ENCODE data around the gene SBSN.

Gene SBSN

GRCh38 chr19:35555301-35556005 is 27.3 kb upstream of the SBSN start:
- no peak for DNase-seq (ENCODE audit: low read depth in 3 of 3)

GRCh38 chr19:35554076-35554475 is 26.0 kb upstream of the SBSN start:
- no peak for DNase-seq (ENCODE audit: low read depth in 3 of 3)

DNA sequence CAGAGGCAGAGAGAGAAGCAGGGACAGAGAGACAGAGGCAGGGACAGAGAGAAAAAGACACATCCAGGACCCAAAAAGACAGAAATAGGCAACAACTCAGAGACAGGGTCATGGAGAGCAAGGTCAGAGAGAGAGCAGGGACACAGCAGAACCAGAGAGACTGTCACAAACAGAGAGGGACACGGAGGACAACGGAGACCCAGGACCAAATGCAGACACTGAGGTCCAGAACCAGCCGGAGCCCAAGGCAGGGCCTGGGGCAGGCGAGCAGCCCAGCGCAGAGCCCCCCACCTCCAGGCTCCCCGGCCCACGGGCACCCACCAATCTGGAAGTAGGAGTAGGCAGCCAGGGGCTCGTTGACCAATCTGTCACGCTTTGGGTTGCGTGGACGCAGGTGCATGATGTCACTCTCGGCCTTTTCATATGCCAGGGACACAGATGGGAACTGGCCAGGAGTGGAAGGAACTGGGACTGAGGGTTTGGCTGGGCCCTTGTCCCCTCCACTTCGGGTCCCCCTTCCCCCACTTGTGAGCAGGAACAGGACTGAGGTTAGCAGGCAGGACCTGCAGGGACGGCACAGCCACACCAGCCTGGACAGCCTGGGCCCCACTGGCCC is 25.4 kb upstream of the SBSN start:
- DNase-seq (ENCODE audit: low read depth in 3 of 3), result no peak

- DNase-seq (ENCODE audit: low read depth in 3 of 3), result no peak
Observed at GRCh38 chr19:35552534-35553384, 24.6 kb upstream of the SBSN start.

GRCh38 chr19:35551091-35551810 is 23.1 kb upstream of the SBSN start:
- DNase-seq (ENCODE audit: low read depth in 3 of 3), result no peak

DNA sequence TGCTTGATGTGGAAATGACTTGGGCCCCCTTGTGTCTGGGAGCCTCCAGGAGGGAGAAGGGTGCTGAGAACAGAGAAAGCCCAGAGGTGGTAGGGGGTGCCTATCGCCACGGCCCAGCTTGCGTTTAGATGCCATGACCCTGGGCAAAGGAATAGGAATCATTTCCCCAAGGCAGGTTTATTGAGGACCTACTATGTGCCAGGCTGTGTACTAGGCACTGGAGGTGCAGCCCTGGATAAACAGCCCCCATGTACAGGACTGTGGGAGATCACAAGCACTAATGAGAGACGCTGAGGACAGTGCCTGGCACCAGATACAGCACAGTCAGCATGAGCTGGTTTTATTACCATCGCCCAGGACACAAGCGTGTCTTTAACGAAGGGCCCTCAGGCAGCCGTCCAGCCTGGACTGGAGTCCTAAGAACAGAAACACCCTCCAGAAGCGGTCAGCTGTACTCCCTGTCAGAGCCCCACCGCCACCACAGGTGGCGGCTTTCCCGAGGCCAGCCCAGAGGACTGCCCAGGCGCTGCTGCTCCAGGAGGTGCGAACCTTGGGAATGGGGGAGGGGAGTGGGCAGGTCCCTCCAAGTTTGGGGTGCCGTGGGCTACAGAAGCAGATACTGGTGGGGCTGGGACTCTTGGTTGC is 21.9 kb upstream of the SBSN start:
- DNase-seq (ENCODE audit: low read depth in 3 of 3), result no peak

DNA sequence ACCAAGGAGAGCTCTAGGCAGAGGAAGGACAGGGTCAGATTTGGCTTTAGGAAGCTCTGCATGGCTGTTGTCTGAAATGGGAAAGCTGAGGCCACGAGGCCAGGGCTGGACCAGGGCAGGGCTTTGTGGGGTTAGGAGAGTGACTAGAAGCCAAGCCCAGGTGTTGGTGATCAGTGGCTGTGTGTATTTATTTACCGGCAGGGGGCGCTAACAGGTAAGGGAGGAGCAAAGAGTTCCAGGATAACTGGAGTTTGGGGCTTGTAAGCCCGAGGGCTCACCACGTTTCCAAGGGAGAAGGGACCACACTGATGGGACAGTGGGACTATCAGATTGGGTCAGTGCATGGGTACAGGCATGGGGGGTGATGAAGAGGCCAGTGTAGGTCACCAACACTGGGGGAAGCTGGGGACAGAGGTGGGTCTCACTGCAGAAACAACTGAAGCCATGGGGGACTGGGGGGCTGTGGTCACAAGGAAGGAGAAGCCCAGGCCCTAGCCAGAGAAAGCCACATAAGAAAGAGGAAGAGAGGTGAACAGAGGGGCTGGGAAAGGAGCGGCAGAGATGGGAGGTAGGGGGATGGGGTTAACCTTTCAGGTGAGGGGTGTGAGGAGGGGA is 21.2 kb upstream of the SBSN start:
- peak in 1 of 3 experiments; percentile 38 for DNase-seq (ENCODE audit: low read depth in 3 of 3)

- DNase-seq (ENCODE audit: low read depth in 3 of 3), result no peak
Observed at GRCh38 chr19:35546532-35546931, 18.4 kb upstream of the SBSN start.

GRCh38 chr19:35545855-35546381 is 17.8 kb upstream of the SBSN start:
- peak; percentile 48 to 65 (median 60) for DNase-seq (ENCODE audit: low read depth in 3 of 3)

GRCh38 chr19:35545001-35545854 is 17.1 kb upstream of the SBSN start, which contains the start of gene TMEM147:
TSS of gene TMEM147 (plus strand) at chr19:35545626. CDS start at chr19:35545740, 114 bp downstream.
- peak; percentile 60 to 80 (median 68) for DNase-seq (ENCODE audit: low read depth in 3 of 3)

DNA sequence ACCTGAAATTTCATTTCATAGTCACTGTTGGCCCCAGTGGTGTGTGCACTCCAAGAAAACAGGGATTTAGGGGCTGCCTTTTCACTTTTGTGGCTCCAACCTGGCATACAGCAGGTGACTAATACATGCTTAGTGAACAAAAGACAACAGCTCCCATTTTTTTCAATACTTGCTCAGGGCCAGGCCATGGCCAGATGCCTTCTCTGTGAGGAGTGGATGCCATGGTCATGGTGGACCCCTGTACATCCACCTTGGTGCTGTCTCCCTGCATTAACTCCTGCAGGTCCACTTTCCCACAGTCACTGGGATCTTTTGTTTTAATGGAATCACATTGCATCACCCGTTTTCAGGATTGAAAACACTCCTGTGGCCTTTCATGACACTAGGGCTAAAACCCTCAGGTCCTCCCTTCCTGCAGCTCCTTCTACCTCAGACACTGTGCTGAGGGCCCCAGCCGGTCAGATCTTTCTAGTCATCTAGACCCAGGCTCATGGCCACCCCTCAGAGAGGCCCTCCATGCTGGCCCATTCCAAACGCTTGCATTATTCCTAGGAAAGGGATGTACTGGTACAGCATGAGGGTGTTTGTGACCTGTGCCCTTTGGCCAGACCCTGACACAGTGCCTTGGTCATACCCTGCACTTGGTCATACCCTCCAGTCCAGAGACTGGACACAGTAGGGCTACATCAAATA is 16.1 kb upstream of the SBSN start:
- DNase-seq (ENCODE audit: low read depth in 3 of 3), result no peak

DNA sequence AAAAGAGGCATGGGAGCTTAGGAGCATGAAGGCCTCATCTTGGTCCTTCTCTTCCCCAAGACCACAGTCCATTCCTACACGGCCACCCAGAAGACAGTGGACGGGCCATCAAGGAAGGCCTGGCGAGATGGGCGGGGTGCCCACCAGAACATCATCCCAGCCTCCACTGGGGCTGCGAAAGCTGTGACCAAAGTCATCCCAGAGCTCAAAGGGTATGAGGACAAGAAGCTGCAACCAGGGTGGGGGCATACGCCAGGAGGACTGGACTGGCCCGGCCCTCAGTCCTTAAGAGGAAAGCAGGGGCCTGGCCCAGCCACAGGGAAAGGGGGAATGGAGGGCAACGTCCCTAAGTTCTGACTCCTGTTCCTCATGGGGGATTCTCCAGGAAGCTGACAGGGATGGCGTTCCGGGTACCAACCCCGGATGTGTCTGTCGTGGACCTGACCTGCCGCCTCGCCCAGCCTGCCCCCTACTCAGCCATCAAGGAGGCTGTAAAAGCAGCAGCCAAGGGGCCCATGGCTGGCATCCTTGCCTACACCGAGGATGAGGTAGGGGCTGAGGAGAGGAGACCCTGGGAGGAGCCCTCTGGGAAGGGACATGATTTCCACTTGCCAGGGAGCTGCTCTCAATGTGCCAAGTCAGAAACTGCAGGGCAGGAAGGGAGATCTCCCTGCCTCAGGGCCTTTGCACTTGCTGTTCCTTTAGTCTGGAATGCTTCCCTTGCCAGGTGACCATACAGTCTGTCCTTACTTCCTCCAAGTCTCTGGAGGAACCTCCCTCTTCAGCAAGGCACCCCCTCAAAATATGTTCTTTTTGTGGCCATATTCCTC is 15.4 kb upstream of the SBSN start:
- no peak for DNase-seq (ENCODE audit: low read depth in 3 of 3)

DNA sequence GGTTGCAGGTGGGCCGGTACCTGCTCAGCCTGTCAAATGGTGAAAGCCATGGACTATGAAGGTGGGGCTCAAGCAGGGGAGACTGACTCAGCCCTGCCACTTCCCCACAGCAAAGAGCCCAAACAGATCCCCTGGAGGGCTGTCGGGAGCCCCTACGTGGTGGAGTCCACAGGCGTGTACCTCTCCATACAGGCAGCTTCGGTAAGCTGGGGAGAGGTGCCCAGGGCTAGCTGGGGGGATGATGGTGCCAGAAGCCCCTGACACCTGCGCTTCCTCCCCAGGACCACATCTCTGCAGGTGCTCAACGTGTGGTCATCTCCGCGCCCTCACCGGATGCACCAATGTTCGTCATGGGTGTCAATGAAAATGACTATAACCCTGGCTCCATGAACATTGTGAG is 14.1 kb upstream of the SBSN start:
- no peak for DNase-seq (ENCODE audit: low read depth in 3 of 3)

DNA sequence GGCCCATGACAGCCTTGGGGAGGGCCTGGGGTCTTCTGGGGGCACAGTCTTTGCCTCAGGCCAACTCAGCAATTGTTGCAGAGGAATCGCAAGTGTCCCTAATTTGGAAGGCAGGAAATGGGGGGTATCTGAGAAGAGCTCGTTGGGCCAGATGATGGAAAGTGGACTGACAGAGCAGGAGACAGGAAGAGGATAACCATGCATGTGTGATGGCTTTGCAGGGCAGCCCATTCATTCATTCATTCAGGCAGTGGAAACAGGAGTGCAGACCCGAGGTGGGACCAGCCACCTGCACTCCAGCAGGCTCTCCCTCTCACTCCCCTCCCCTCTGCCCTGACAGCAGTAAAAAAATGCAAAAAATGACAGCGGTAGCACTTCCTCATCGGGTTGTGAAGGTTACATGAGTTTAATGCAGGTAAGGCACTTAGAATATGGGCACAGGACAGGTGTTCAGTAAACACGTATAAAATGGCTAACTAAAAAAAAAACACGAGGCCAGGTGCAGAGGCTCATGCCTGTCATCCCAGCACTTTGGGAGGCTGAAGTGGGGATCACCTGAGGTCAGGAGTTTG is 12.3 kb upstream of the SBSN start:
- DNase-seq (ENCODE audit: low read depth in 3 of 3), result no peak

- DNase-seq (ENCODE audit: low read depth in 3 of 3), result no peak
Observed at GRCh38 chr19:35539850-35540249, 11.7 kb upstream of the SBSN start.

DNA sequence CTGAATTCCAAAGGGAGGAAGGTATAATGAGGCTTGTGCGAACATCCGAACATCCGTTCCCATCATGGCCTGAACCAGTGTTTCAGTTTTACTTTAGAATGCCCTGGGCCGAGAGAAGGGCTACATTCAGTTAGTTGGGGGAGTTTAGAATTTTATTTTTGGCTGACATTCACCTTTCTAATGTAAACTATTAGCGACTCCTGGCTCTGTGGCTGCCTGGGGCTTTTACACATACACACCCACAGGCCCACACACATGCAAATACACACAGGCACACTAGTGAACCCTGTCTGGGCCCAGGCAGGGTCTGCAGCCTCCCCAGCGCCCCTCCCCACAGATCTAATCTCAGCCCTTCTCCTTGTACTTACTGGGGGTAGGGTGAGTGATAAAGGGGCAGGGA is 11.2 kb upstream of the SBSN start:
- no peak for DNase-seq (ENCODE audit: low read depth in 3 of 3)

- no peak for DNase-seq (ENCODE audit: low read depth in 3 of 3)
Observed at GRCh38 chr19:35534803-35535480, 6.8 kb upstream of the SBSN start.
